Body of pancreas (tissue), 4 donors: Measurements from ENCODE around the gene GUK1. TPM values are rescaled to one million over a fixed set of nuclear protein-coding genes. Genes with fewer than 3 reads are reported as not detected.
A peak's percentile ranks its signal among the peaks of the same experiment; 100 is the strongest.

ENCODE experiments used
- ATAC-seq: fragments of 150-250 bp; one replicate; pipeline ENCODE4 v1.9.1; 2016
- DNase-seq, 4 donors: peaks; one replicate each; pipeline ENCODE4 v3.0.0-alpha.2; 2019
- H3K27ac ChIP-seq, 4 donors: fragments of 200-600 bp; sonication (generic); 1 replicate in 3 of 4; 2 replicates in 1 of 4; pipeline versions ENCODE4 v1.5.1 to v1.6.1; 2016 to 2019; ENCODE audit warnings: mild to moderate bottlenecking in 1 of 4, mixed read lengths in 1 of 4, moderate library complexity in 1 of 4
- H3K27me3 ChIP-seq, 2 donors: fragments of 200-600 bp; sonication (generic); one replicate each; pipeline ENCODE4 v1.6.0; 2016; ENCODE audit warnings: mild to moderate bottlenecking in 1 of 2
- H3K36me3 ChIP-seq, 2 donors: fragments of 200-600 bp; sonication (generic); replicated peaks in 1 of 2; 2 replicates each; pipeline ENCODE4 v1.5.1; 2016; ENCODE audit warnings: low read depth in 2 of 2; ENCODE audit not compliant: insufficient read depth in 1 of 2
- H3K4me1 ChIP-seq: fragments of 200-600 bp; sonication (generic); one replicate; pipeline ENCODE4 v1.6.0; 2016
- H3K4me3 ChIP-seq, 2 donors: fragments of 200-600 bp; sonication (generic); 1 replicate in 1 of 2; 2 replicates in 1 of 2; pipeline ENCODE4 v1.5.1; 2016 to 2019
- H3K9me3 ChIP-seq, 3 donors: fragments of 200-600 bp; sonication (generic); 1 replicate in 2 of 3; 2 replicates in 1 of 3; pipeline ENCODE4 v1.5.1; 2016
- CTCF ChIP-seq, 7 experiments: fragments of 450-650 bp in 4 of 7; fragments of 200-600 bp in 3 of 7; sonication (generic) in 3 of 7; IDR thresholded peaks; one replicate each; pipeline ENCODE4 v1.5.1; 2016 to 2019; ENCODE audit warnings: antibody characterized with exemption in 7 of 7
- POLR2A ChIP-seq, 3 donors: fragments of 450-650 bp; IDR thresholded peaks; one replicate each; pipeline ENCODE4 v1.6.1; 2016; ENCODE audit warnings: antibody characterized with exemption in 3 of 3, mild to moderate bottlenecking in 2 of 3
- WGBS, 2 donors: methylation state at CpG; one replicate each; pipeline ENCODE4 v1.1.5; 2017; 5-methylcytosine and 5-hydroxymethylcytosine counted together
- intact Hi-C: fragments of 100-400 bp; cut with DNase I; formaldehyde crosslinking; loops from one replicate; pipeline ENCODE4 v1.15.1; 2023
- total RNA-seq, 2 donors: library from RNA; depleted of rRNA; stranded (reverse); fragments of >200 nt; gene quantifications; one replicate each; pipeline ENCODE4 v1.1.0, GENCODE V29; 2016

Gene GUK1
- total RNA-seq, 2 donors from 2014 or later, result 210 to 216 TPM

DNA sequence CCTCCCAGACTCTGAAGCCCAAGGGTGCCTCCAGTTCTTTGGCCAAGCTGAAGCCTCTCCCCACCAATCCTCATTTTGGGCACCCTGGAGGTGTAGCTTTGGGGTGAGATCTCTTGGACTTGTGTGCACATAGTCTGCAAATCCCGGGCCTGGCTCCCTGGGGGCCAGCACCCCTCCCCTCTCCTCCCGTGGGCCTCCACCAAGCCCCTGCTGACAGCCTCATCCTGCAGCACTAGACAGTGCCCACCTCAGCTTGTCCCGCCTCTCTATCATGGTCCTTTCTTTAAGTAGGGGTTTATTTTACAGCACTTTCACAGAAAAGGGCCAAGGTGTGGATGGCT, 12.8 kb downstream of the GUK1 start:
- TF ChIP-seq CTCF (IDR thresholded peaks at IDR 0.05) (no peak), POLR2A (IDR thresholded peaks at IDR 0.05) (no peak)
- Histone ChIP-seq H3K9me3 (no peaks in the 10 kb centered on the region), H3K4me3 (no peak overlapping the region), H3K27me3 (no peaks in the 10 kb centered on the region), H3K27ac (no peak overlapping the region), H3K36me3 (peaks cover 0 to 4% of the 10 kb centered on the region in 2 donors), H3K4me1 (peaks cover 21% of the 10 kb centered on the region)
- DNase-seq (peak in 1 of 4 donors; percentile 7), ATAC-seq (no peak)
- 80 to 93% methylated on average over 2 to 3 of the region's 3 CpGs for WGBS, 2 donors
- intact Hi-C loops, result no loop called here

DNA sequence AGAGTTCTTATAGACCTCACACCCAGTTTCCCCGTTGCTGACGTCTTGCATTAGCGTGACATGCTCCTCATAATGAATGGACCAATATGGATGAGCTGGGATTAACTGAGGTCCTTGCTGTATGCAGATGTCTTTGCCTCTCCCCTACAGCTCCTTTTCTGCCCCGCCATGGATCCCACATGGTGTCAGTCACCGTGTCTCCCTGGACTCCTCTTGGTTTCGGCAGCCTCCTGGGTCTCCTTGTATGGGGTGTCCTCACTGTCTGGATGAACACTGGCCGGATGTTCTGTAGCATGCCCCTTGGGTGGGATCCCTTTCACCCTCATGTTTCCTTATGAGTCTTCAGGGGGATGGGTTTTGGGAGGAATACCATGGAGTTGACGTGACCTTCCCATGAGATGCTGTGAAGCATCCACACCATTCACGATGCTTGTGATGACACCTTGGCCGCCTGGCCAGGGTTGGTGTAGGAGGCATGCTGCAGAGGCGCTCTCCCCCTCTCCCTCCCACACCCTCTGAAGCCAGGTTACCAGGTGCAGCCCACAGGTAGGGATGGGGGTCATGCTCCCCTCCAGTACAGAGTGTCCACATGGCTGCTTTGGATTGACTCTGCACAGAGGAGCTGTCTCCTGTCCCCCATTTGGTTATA, 14.1 kb downstream of the GUK1 start:
- WGBS, 2 donors, result 83 to 85% methylated on average over 9 to 11 of the region's 11 CpGs
- Histone ChIP-seq H3K4me1 (peaks cover 21% of the 10 kb centered on the region), H3K36me3 (no peaks in the 10 kb centered on the region), H3K27ac (no peak overlapping the region), H3K9me3 (no peaks in the 10 kb centered on the region), H3K27me3 (no peaks in the 10 kb centered on the region), H3K4me3 (no peak overlapping the region)
- TF ChIP-seq POLR2A (IDR thresholded peaks at IDR 0.05) (no peak), CTCF (IDR thresholded peaks at IDR 0.05) (no peak)
- intact Hi-C loops, result no loop called here
- ATAC-seq, result no peak
- DNase-seq, result no peak

DNA sequence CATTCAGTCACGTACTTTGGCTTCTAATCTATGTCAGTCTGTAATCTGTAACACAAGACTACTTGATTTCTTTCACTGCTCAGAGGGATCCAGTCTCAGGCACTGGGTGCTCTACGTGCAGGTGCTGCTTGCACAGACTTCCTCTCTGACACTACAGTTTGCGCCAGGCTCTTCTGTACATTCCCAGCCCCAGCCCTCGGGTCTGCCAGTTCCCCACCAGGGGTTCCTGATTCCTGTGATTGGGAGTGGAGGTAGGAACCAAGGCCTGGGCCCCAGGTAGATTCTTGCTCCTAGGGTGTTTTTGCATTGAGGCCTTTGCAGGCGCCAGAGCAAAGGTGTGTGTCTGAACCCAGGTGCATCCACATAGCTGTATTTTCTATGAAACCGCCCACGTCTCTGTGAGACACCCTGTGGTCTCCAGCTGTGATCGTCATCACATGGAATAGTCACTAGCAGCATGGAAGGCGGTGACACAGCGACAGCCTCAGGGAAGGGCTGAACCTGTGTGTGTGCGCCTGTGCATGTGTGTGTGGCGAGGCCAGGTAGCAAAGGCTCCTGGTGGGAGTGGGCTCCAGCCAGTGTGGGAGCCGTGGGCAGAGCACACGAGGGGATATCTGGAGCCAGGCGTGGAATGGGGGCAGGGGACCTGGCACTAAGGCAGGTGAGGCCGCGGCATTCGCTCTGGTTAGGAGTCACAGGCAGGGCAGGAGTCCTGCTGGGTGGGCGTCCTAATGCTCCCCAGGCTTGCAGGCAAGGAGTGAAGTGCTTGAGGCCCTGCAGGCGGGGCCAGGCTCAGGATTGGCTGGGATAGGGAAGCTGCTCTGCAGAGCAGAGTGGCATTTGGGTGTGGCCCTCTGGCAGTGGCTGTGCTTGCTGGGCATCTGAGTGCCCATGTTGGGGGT, 14.8 kb downstream of the GUK1 start:
- intact Hi-C loops, result no loop called here

GRCh38 chr1:228155596-228156514, 15.8 kb downstream of the GUK1 start:
- no peak overlapping the region for H3K4me3 ChIP-seq
- DNase-seq, result peak in 1 of 4 donors; percentile 5
- 77 to 82% methylated on average over 11 to 16 of the region's 16 CpGs for WGBS, 2 donors
- no peaks in the 10 kb centered on the region for H3K9me3 ChIP-seq
- TF ChIP-seq CTCF (IDR thresholded peaks at IDR 0.05) (no peak), POLR2A (IDR thresholded peaks at IDR 0.05) (no peak)
- intact Hi-C loops, result no loop called here
- no peaks in the 10 kb centered on the region for H3K27me3 ChIP-seq
- H3K27ac ChIP-seq, result no peak overlapping the region
- no peak for ATAC-seq
- no peaks in the 10 kb centered on the region for H3K36me3 ChIP-seq
- peaks cover 10% of the 10 kb centered on the region for H3K4me1 ChIP-seq

More for the DNA sequence above, 14.8 kb downstream of the GUK1 start:
- WGBS, 2 donors, result 78 to 86% methylated on average over 14 to 20 of the region's 20 CpGs
- Histone ChIP-seq H3K4me3 (no peak overlapping the region), H3K27ac (no peak overlapping the region), H3K36me3 (no peaks in the 10 kb centered on the region), H3K9me3 (no peaks in the 10 kb centered on the region), H3K4me1 (peaks cover 19% of the 10 kb centered on the region), H3K27me3 (no peaks in the 10 kb centered on the region)
- peak in 1 of 4 donors; percentile 9 for DNase-seq
- TF ChIP-seq POLR2A (IDR thresholded peaks at IDR 0.05), result no peak
- no peak for TF ChIP-seq CTCF (IDR thresholded peaks at IDR 0.05)
- ATAC-seq, result no peak
